Activated CD8-positive, alpha-beta memory T cell treated with anti-CD3 and anti-CD28 coated beads for 4 hours (primary cell): ENCODE measurements around the gene TMEM178A.

Experiments
- DNase-seq, 2 donors: peaks; one replicate each; pipeline ENCODE4 v3.0.0-alpha.2; 2020; ENCODE audit warnings: low read depth in 2 of 2

The TMEM178A gene

DNA sequence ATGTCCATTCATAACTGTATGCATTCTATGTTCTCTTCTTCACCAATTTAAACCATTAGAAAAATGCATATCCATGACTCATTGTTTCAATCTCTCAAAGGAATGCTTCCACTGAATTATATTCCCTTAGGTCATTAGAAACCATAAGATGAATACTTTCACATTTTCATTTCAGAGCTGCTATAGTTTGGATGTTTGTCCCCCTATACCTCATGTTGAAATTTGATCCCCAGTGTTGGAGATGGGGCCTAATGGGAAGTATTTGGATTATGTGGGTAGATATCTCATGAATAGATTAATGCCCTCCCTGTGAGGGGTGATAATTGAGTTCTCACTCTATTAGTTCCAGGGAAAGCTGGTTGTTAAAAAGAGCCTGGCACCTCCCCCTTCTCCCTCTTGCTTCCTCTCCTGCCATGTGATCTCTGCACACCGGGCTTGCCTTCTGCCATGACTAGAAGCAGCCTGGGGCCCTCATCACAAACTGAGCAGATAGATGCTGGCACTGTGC is 77.6 kb downstream of the TMEM178A start:
- no peak for DNase-seq

DNA sequence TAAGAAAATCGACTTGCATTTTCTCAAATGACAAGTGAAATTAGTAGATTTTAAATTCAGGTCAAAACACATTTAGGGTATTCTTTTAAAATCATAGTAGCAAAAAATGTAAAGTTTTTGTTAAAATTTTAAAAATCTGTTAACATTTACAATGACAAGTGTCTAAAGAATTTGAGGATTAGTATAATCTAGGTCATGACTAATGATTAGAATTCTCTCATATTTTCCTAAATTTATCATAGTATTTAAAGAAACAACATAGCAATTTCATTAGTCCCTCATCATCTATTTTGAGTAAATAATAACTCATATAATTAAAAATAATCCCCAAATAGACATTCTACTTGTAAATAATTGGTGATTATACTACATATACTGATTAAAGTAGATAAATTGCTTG is 89.7 kb downstream of the TMEM178A start:
- DNase-seq, result no peak

DNA sequence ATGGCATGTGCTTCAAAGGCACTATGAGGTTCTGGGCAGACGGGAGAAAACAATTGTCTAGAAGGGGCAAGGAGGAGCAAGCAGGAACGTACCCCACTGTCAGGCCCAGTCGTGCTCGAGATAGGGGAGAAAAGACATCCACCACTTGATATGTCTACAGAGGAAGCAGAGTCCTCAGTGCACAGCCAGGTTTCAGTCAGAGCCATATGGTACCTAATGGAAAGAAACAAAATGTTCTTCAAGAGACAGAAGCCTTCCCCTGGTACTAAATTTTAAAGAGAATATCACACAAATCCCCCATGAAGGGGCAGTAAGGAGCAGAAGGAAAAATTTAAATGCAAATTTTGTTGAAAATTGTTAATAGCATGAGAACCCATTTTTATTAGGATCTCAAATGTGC is 91.4 kb downstream of the TMEM178A start:
- no peak for DNase-seq

DNA sequence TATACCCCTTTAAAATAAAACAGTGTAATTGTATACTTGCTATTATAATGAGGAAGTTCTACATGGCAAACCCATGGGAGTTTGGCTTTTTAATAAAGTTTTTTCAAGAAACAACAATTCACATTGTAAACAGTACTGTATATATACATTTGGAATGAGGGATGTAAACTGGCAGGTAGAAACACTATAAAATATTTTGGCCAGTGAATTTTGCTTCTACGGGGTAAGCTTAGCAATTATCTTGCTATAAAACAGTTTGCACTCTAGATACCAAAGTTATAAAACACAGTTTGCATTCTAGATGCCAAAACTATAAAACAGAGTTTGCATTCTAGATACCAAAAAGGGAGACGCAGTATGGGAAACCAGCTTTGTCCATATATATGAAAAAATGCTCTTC is 96.7 kb downstream of the TMEM178A start:
- no peak for DNase-seq
